Endothelial cell (in vitro differentiated cells): Measurements from ENCODE around the gene ALCAM. TPM values are rescaled to one million over a fixed set of nuclear protein-coding genes. Genes with fewer than 3 reads are reported as not detected.

Source experiments
- DNase-seq: peaks from one replicate; pipeline ENCODE4 v3.0.0; 2021; ENCODE audit warnings: low spot score
- H3K27ac Mint-ChIP-seq: one replicate; pipeline ENCODE4 v1.8.0; 2021; ENCODE audit warnings: mixed read lengths, inconsistent platforms; ENCODE audit not compliant: unreplicated experiment
- H3K27me3 Mint-ChIP-seq: one replicate; pipeline ENCODE4 v1.8.0; 2021; ENCODE audit warnings: mild to moderate bottlenecking, moderate library complexity, mixed read lengths, inconsistent platforms; ENCODE audit not compliant: unreplicated experiment
- H3K36me3 Mint-ChIP-seq: one replicate; pipeline ENCODE4 v1.8.0; 2021; ENCODE audit warnings: mild to moderate bottlenecking, low read depth, mixed read lengths, inconsistent platforms; ENCODE audit not compliant: unreplicated experiment
- H3K4me1 Mint-ChIP-seq: one replicate; pipeline ENCODE4 v1.8.0; 2021; ENCODE audit warnings: mild to moderate bottlenecking, mixed read lengths, inconsistent platforms; ENCODE audit not compliant: unreplicated experiment
- H3K4me3 Mint-ChIP-seq: one replicate; pipeline ENCODE4 v1.8.0; 2021; ENCODE audit warnings: mild to moderate bottlenecking, mixed read lengths, inconsistent platforms; ENCODE audit not compliant: unreplicated experiment
- H3K9me3 Mint-ChIP-seq: one replicate; pipeline ENCODE4 v1.8.0; 2021; ENCODE audit warnings: mixed read lengths, inconsistent platforms; ENCODE audit not compliant: unreplicated experiment
- CTCF ChIP-seq: fragments of 200-600 bp; sonication (generic); IDR thresholded peaks from one replicate; pipeline ENCODE4 v1.5.0; 2021; ENCODE audit warnings: antibody characterized with exemption; ENCODE audit not compliant: unreplicated experiment
- total RNA-seq: library from RNA; stranded (reverse); fragmentation: NEBNext Ultra II Directional; extraction: Animal tissue kit (Norgen Biotek cat#: 25700); gene quantifications from one replicate; pipeline ENCODE4 v1.2.1, GENCODE V29; 2021; ENCODE audit not compliant: unreplicated experiment

The ALCAM gene
- total RNA-seq, 1 donor from 2014 or later = 14.0 TPM

GRCh38 chr3:105466072-105466471, 99.4 kb downstream of the ALCAM start:
- Mint-ChIP-seq H3K27ac (no peak overlapping the region), H3K4me1 (peaks cover 4% of the 10 kb centered on the region)

GRCh38 chr3:105466495-105467404, 100.0 kb downstream of the ALCAM start:
- H3K27ac Mint-ChIP-seq = no peak overlapping the region
- DNase-seq = no peak
- H3K4me1 Mint-ChIP-seq = peaks cover 6% of the 10 kb centered on the region
- no peaks in the 10 kb centered on the region for H3K36me3 Mint-ChIP-seq
- TF ChIP-seq CTCF = no peak
- H3K9me3 Mint-ChIP-seq = no peaks in the 10 kb centered on the region
- no peaks in the 10 kb centered on the region for H3K27me3 Mint-ChIP-seq
- no peak overlapping the region for H3K4me3 Mint-ChIP-seq

More at GRCh38 chr3:105466072-105466471, 99.4 kb downstream of the ALCAM start:
- TF ChIP-seq CTCF = no peak
- Mint-ChIP-seq H3K27me3 (no peaks in the 10 kb centered on the region), H3K9me3 (no peaks in the 10 kb centered on the region), H3K4me3 (no peak overlapping the region), H3K36me3 (no peaks in the 10 kb centered on the region)
- DNase-seq = no peak

- DNase-seq = no peak
- Mint-ChIP-seq H3K36me3 (no peaks in the 10 kb centered on the region), H3K9me3 (no peaks in the 10 kb centered on the region), H3K4me1 (peaks cover 13% of the 10 kb centered on the region), H3K27ac (no peak overlapping the region), H3K27me3 (no peaks in the 10 kb centered on the region), H3K4me3 (no peak overlapping the region)
- TF ChIP-seq CTCF = no peak
Observed at GRCh38 chr3:105470851-105471250, 104.1 kb downstream of the ALCAM start.

GRCh38 chr3:105473521-105474223, 107.0 kb downstream of the ALCAM start:
- TF ChIP-seq CTCF = no peak
- no peaks in the 10 kb centered on the region for H3K36me3 Mint-ChIP-seq
- H3K4me1 Mint-ChIP-seq = peaks cover 13% of the 10 kb centered on the region
- no peaks in the 10 kb centered on the region for H3K27me3 Mint-ChIP-seq
- no peak overlapping the region for H3K4me3 Mint-ChIP-seq
- H3K9me3 Mint-ChIP-seq = no peaks in the 10 kb centered on the region
- no peak overlapping the region for H3K27ac Mint-ChIP-seq
- no peak for DNase-seq

- Mint-ChIP-seq H3K27me3 (no peaks in the 10 kb centered on the region), H3K27ac (no peak overlapping the region), H3K36me3 (no peaks in the 10 kb centered on the region), H3K4me3 (no peak overlapping the region), H3K4me1 (no peaks in the 10 kb centered on the region), H3K9me3 (no peaks in the 10 kb centered on the region)
- DNase-seq = no peak
- TF ChIP-seq CTCF = no peak
Observed at GRCh38 chr3:105480768-105481167, 114.1 kb downstream of the ALCAM start.
